Measurements from ENCODE around the gene FTO. TPM values are rescaled to one million over a fixed set of nuclear protein-coding genes. Genes with fewer than 3 reads are reported as not detected.

Gene FTO
- total RNA-seq, 1 donor from 2014 or later: 70.5 TPM

- H3K36me3 ChIP-seq: no peaks in the 10 kb centered on the region
- no peak for TF ChIP-seq CTCF (IDR thresholded peaks at IDR 0.05)
- TF ChIP-seq POLR2AphosphoS5 (IDR thresholded peaks at IDR 0.05; ENCODE audit: insufficient read depth in 1 of 2, low read depth in 1 of 2): no peak
- TF ChIP-seq POLR2A (IDR thresholded peaks at IDR 0.05): no peak
- intact Hi-C loops (cut with DNase I): no loop called here
- H3K4me3 ChIP-seq: no peak overlapping the region
- no peak overlapping the region for H3K27ac ChIP-seq
- H3K4me1 ChIP-seq: peaks cover 15% of the 10 kb centered on the region
- no peaks in the 10 kb centered on the region for H3K27me3 ChIP-seq
- no peak for DNase-seq (ENCODE audit: extremely low spot score in 2 of 2)
- no peaks in the 10 kb centered on the region for H3K9me3 ChIP-seq
Observed at GRCh38 chr16:53913099-53913870, 209.3 kb downstream of the FTO start.

GRCh38 chr16:53913920-53914319 is 210.0 kb downstream of the FTO start:
- intact Hi-C loops (cut with DNase I): no loop called here
- H3K27ac ChIP-seq: no peak overlapping the region
- H3K4me3 ChIP-seq: no peak overlapping the region

DNA sequence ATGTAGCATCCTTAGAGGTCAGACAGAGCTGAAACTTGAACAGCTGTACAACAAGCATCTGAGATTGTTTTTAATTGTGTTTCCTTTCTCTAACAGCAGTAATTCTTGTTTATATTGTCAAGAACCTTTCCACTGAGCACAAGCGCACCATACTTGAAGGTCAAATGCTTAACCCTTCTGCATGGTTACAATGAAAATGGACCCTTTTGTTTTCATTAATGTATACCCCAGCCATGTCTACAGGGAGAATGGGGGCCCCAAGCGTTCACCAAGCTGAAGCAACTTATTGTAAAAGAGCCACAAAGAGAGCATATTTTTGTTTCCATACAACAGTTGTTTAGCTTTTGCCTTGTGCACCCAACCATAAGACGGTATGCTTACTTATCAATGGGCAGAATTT is 210.8 kb downstream of the FTO start:
- no peak for TF ChIP-seq POLR2A (IDR thresholded peaks at IDR 0.05)
- TF ChIP-seq CTCF (IDR thresholded peaks at IDR 0.05): no peak
- no peak for TF ChIP-seq POLR2AphosphoS5 (IDR thresholded peaks at IDR 0.05; ENCODE audit: insufficient read depth in 1 of 2, low read depth in 1 of 2)
- intact Hi-C loops (cut with DNase I): no loop called here
- H3K4me3 ChIP-seq: no peak overlapping the region
- DNase-seq (ENCODE audit: extremely low spot score in 2 of 2): no peak
- no peaks in the 10 kb centered on the region for H3K27me3 ChIP-seq
- H3K9me3 ChIP-seq: no peaks in the 10 kb centered on the region
- peaks cover 15% of the 10 kb centered on the region for H3K4me1 ChIP-seq
- H3K27ac ChIP-seq: no peak overlapping the region
- no peaks in the 10 kb centered on the region for H3K36me3 ChIP-seq

More at GRCh38 chr16:53913920-53914319, 210.0 kb downstream of the FTO start:
- no peak for DNase-seq (ENCODE audit: extremely low spot score in 2 of 2)
- peaks cover 15% of the 10 kb centered on the region for H3K4me1 ChIP-seq
- no peaks in the 10 kb centered on the region for H3K36me3 ChIP-seq
- no peaks in the 10 kb centered on the region for H3K9me3 ChIP-seq
- H3K27me3 ChIP-seq: no peaks in the 10 kb centered on the region
- TF ChIP-seq POLR2AphosphoS5 (IDR thresholded peaks at IDR 0.05; ENCODE audit: insufficient read depth in 1 of 2, low read depth in 1 of 2) (no peak), POLR2A (IDR thresholded peaks at IDR 0.05) (no peak), CTCF (IDR thresholded peaks at IDR 0.05) (no peak)

- intact Hi-C loops (cut with DNase I): no loop called here
- H3K36me3 ChIP-seq: no peaks in the 10 kb centered on the region
- H3K9me3 ChIP-seq: no peaks in the 10 kb centered on the region
- H3K27me3 ChIP-seq: no peaks in the 10 kb centered on the region
- no peak for DNase-seq (ENCODE audit: extremely low spot score in 2 of 2)
- TF ChIP-seq POLR2AphosphoS5 (IDR thresholded peaks at IDR 0.05; ENCODE audit: insufficient read depth in 1 of 2, low read depth in 1 of 2) (no peak), POLR2A (IDR thresholded peaks at IDR 0.05) (no peak), CTCF (IDR thresholded peaks at IDR 0.05) (no peak)
- H3K4me3 ChIP-seq: no peak overlapping the region
- H3K27ac ChIP-seq: no peak overlapping the region
- peaks cover 15% of the 10 kb centered on the region for H3K4me1 ChIP-seq
Observed at GRCh38 chr16:53915452-53916160, 211.7 kb downstream of the FTO start.

DNA sequence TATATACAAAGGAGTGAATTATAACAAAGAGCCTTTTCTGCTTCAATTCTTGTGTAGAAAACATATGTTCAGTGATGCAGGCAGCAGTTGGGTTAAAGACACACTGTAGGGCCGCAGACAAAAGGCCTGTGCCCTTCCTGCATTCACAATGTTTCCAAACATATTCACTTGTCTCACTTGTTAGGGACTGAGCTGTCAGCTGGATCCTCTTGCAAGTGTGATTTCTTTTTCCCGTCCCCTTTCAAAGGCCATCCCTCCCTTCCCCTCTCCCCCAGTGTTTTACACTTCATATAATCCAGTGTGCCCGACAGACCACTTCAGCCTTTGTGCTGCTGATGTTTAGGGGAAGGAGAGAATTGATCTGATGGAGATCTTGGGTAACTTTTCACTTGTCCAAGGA is 217.0 kb downstream of the FTO start:
- intact Hi-C loops (cut with DNase I): no loop called here
- Histone ChIP-seq H3K9me3 (no peaks in the 10 kb centered on the region), H3K36me3 (no peaks in the 10 kb centered on the region), H3K27me3 (no peaks in the 10 kb centered on the region), H3K4me1 (no peaks in the 10 kb centered on the region), H3K27ac (no peak overlapping the region), H3K4me3 (no peak overlapping the region)
- TF ChIP-seq POLR2AphosphoS5 (IDR thresholded peaks at IDR 0.05; ENCODE audit: insufficient read depth in 1 of 2, low read depth in 1 of 2): no peak
- TF ChIP-seq POLR2A (IDR thresholded peaks at IDR 0.05): no peak
- TF ChIP-seq CTCF (IDR thresholded peaks at IDR 0.05): no peak
- no peak for DNase-seq (ENCODE audit: extremely low spot score in 2 of 2)
